A673 (cell line): Measurements from ENCODE around the gene TBC1D13. TPM values are rescaled to one million over a fixed set of nuclear protein-coding genes. Genes with fewer than 3 reads are reported as not detected.

Experiments used
- BruUV-seq: library from RNA; stranded (reverse); fragments of 400-500 nt; replicated peaks from 2 replicates; lab custom pipeline; 2021; lab: Mats Ljungman, UMichigan
- CTCF ChIA-PET: fragments of 300-600 bp; sonication (Branson Sonifier 250); formaldehyde crosslinking; loops from one replicate; lab custom pipeline; 2022; ENCODE audit warnings: antibody characterized with exemption; lab: Charles Lee
- POLR2A ChIA-PET: fragments of 300-600 bp; sonication (Branson Sonifier 250); formaldehyde crosslinking; loops from one replicate; lab custom pipeline; 2022; ENCODE audit warnings: antibody characterized with exemption; ENCODE audit not compliant: low non-redundant PET; lab: Charles Lee
- DNase-seq: peaks from one replicate; pipeline ENCODE4 v3.0.0-alpha.2; 2015; ENCODE audit warnings: low spot score
- H3K27ac ChIP-seq: fragments of 200-600 bp; sonication (generic); 2 replicates; pipeline ENCODE4 v1.5.1; 2016; ENCODE audit warnings: mixed run types, low read depth, mild to moderate bottlenecking, mixed read lengths, antibody characterized with exemption, low read length; ENCODE audit not compliant: poor library complexity, severe bottlenecking
- H3K27me3 ChIP-seq: fragments of 200-600 bp; sonication (generic); replicated peaks from 2 replicates; pipeline ENCODE4 v1.6.1; 2017; ENCODE audit warnings: mixed run types, low read depth, mild to moderate bottlenecking, mixed read lengths, antibody characterized with exemption, low read length; ENCODE audit not compliant: insufficient read depth, poor library complexity
- H3K36me3 ChIP-seq: fragments of 200-600 bp; sonication (generic); 2 replicates; pipeline ENCODE4 v1.6.1; 2016; ENCODE audit warnings: mixed run types, mild to moderate bottlenecking, mixed read lengths, antibody characterized with exemption, low read length; ENCODE audit not compliant: insufficient read depth, poor library complexity, severe bottlenecking
- H3K4me1 ChIP-seq: fragments of 200-600 bp; sonication (generic); 2 replicates; pipeline ENCODE4 v1.6.1; 2017; ENCODE audit warnings: mixed run types, mild to moderate bottlenecking, mixed read lengths, antibody characterized with exemption, low read length; ENCODE audit not compliant: insufficient read depth, poor library complexity, severe bottlenecking
- H3K4me3 ChIP-seq: fragments of 200-600 bp; sonication (generic); 2 replicates; pipeline ENCODE4 v1.5.1; 2016; ENCODE audit warnings: low read depth, mixed run types, mild to moderate bottlenecking, mixed read lengths, low read length; ENCODE audit not compliant: poor library complexity, severe bottlenecking
- H3K9me3 ChIP-seq: fragments of 200-600 bp; sonication (generic); 2 replicates; pipeline ENCODE4 v1.6.1; 2016; ENCODE audit warnings: mixed run types, low read depth, mild to moderate bottlenecking, mixed read lengths, antibody characterized with exemption, low read length; ENCODE audit not compliant: poor library complexity, severe bottlenecking
- EZH2 ChIP-seq: fragments of 200-600 bp; sonication (generic); IDR thresholded peaks from 2 replicates; pipeline ENCODE4 v1.6.1; 2017; ENCODE audit warnings: borderline replicate concordance, low read depth, mild to moderate bottlenecking, mixed read lengths, antibody characterized with exemption, low read length; ENCODE audit not compliant: poor library complexity, severe bottlenecking
- intact Hi-C: fragments of 100-400 bp; cut with micrococcal nuclease; formaldehyde crosslinking; loops from one replicate; pipeline ENCODE4 v1.10.0; 2022; ENCODE audit not compliant: unreplicated experiment
- total RNA-seq: library from RNA; stranded (reverse); gene quantifications from 2 replicates; pipeline ENCODE4 v1.2.3, GENCODE V29; 2021
- TF ChIP-seq, protein P1 (sequence below): fragments of 300-800, 200-600 bp; sonication (generic); conservative IDR thresholded peaks from 2 replicates; pipeline ENCODE4 v1.5.1; 2017; ENCODE audit warnings: low read depth, mild to moderate bottlenecking, antibody characterized with exemption, low read length, moderate library complexity, mixed read lengths

Gene TBC1D13
- total RNA-seq, 1 experiment from 2014 or later = 26.7 TPM

DNA sequence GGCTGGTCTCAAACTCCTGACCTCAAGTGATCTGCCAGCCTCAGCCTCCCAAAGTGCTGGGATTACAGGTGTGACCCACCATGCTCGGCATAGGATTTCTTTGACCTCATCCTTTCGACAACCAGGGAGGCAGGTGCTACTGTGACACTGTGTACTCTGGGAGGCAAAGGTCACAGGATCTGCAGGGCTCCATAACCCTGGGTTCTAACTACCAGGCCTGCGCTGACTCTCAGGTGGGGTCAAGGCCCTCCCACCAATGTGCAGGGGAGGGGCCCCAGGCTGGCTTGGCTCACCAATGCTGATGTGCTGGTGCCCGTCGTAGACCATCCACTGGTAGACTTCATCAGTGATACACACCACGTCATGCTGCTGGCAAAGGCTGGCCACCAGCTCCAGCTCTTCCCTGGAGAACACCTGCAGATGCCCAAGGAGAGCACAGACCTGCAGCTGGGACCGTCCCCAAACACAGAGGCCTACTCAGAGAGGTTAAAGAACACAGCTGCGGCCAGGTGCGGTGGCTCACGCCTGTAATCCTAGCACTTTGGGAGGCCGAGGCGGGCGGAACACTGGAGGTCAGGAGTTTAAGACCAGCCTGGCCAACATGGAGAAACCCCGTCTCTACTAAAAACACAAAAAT, 49.6 kb downstream of the TBC1D13 start:
- Histone ChIP-seq H3K36me3 (peaks cover 3% of the 10 kb centered on the region), H3K27ac (no peak overlapping the region), H3K4me1 (no peaks in the 10 kb centered on the region), H3K27me3 (no peaks in the 10 kb centered on the region), H3K4me3 (no peak overlapping the region), H3K9me3 (no peaks in the 10 kb centered on the region)
- no peak for DNase-seq
- TF ChIP-seq, protein P1, sequence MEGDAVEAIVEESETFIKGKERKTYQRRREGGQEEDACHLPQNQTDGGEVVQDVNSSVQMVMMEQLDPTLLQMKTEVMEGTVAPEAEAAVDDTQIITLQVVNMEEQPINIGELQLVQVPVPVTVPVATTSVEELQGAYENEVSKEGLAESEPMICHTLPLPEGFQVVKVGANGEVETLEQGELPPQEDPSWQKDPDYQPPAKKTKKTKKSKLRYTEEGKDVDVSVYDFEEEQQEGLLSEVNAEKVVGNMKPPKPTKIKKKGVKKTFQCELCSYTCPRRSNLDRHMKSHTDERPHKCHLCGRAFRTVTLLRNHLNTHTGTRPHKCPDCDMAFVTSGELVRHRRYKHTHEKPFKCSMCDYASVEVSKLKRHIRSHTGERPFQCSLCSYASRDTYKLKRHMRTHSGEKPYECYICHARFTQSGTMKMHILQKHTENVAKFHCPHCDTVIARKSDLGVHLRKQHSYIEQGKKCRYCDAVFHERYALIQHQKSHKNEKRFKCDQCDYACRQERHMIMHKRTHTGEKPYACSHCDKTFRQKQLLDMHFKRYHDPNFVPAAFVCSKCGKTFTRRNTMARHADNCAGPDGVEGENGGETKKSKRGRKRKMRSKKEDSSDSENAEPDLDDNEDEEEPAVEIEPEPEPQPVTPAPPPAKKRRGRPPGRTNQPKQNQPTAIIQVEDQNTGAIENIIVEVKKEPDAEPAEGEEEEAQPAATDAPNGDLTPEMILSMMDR = no peak
- TF ChIP-seq EZH2 = no peak
- BruUV-seq = no TSS peak
- intact Hi-C loops = no loop called here
- ChIA-PET POLR2A (interaction anchor here (0.6 kb wide), 1 partner anchor 92 kb away, joined by 3 read pairs; no protein-coding TSS in a partner anchor), CTCF (no interaction called here)

DNA sequence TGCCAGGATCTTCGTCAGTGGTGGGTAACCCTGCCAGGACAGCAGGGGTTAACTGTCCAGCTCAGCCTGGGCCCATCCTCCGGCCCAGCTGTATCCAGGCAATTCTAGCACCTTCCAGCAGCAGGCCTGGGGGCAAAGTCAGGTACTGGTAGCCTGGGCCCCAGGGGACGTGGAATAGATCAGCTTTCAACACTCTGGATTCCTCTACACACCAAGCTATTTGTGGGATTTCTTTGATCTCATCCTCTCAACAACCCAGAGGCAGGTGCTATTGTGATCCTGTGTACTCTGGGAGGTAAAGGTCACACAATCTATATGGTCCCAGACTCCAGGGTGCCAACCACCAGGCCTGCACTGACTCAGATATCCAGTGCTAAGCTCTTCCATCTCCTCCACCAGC, 51.3 kb downstream of the TBC1D13 start:
- CTCF ChIA-PET = no interaction called here
- intact Hi-C loops = no loop called here
- DNase-seq = no peak
- TF ChIP-seq EZH2 = no peak
- TF ChIP-seq, protein P1 = no peak
- Histone ChIP-seq H3K27me3 (no peaks in the 10 kb centered on the region), H3K4me1 (no peaks in the 10 kb centered on the region), H3K9me3 (no peaks in the 10 kb centered on the region), H3K27ac (no peak overlapping the region), H3K36me3 (peaks cover 3% of the 10 kb centered on the region), H3K4me3 (no peak overlapping the region)
- POLR2A ChIA-PET = no interaction called here
- no TSS peak for BruUV-seq

DNA sequence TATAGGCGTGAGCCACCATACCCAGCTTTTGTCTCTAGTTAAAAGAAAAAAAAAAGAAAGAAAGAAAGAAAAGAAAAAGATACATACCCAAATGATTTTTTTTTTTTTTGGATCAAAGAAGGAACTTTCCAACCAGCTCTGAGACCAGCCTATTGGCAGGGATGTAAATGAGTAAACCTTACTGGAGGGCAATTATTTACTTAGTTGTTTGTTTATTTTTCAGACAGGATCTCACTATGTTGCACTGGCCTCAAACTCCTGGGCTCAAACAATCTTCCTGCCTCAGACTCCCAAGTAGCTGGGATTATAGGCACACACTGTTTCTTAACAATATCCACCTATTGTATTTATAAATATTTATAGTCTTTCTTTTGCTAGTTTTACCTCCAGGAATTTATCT, 53.5 kb downstream of the TBC1D13 start:
- Histone ChIP-seq H3K27ac (no peak overlapping the region), H3K27me3 (no peaks in the 10 kb centered on the region), H3K4me3 (no peak overlapping the region), H3K9me3 (no peaks in the 10 kb centered on the region), H3K4me1 (no peaks in the 10 kb centered on the region), H3K36me3 (no peaks in the 10 kb centered on the region)
- no peak for TF ChIP-seq EZH2
- TF ChIP-seq, protein P1 = no peak
- ChIA-PET POLR2A (no interaction called here), CTCF (no interaction called here)
- intact Hi-C loops = no loop called here
- no peak for DNase-seq
- BruUV-seq = no TSS peak
